Stimulated activated naive CD8-positive, alpha-beta T cell treated with anti-CD3 and anti-CD28 coated beads, Interleukin-15, Interleukin-2, amounts not matched to agents 100 U/mL and 50 U/mL, for 24 hours (primary cell): ENCODE measurements around the gene RIT1.

Experiments
- ATAC-seq: fragments of 150-1000 bp; cut with Tn5 transposase; one replicate; pipeline ENCODE4 v1.10.0; 2021
- DNase-seq: peaks from one replicate; pipeline ENCODE4 v3.0.0; 2021

The RIT1 gene

GRCh38 chr1:155856975-155857930 lies 53.9 kb downstream of the RIT1 start, which contains the start of gene GON4L:
Gene GON4L, minus strand, starts transcription at chr1:155857214. Its CDS starts 3,434 bp downstream, at chr1:155853780.
- ATAC-seq (peak; percentile 74), DNase-seq (peak; percentile 89)

DNA sequence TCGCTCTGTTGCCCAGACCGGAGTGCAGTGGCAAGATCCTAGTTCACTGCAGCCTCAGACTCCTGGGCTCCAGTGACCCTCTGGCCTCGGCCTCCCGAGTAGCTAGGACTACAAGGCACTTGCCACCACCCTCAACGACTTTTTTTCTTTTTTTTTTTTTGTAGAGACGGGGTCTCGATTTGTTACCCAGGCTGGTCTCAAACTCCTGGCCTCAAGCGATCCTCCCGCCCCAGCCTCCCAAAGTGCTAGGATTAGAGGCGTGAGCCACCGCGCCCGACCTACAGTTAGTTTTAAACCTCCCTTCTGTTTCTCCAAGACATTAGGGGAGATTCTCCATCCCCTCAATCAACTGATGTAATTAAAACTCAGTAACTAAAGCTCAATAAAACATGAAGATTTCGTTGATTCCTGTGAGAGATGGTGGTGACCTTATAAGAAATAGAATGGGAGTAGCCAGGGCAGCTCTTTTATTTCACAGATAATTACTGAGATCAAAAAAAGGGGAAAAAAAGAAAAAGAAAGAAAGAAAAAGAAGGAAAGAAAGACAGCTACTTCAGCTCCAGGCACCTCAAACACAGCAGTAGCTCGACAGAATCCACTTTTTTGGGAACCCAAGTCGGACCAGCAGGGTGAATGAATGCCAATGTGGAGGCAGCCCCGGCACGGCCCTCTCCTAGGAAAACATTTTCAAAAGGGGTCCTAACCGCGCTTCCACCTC lies 54.7 kb downstream of the RIT1 start:
- ATAC-seq (no peak), DNase-seq (no peak)

- no peak for ATAC-seq
These were observed 60.8 kb downstream of the RIT1 start for GRCh38 chr1:155850345-155850744.

DNA sequence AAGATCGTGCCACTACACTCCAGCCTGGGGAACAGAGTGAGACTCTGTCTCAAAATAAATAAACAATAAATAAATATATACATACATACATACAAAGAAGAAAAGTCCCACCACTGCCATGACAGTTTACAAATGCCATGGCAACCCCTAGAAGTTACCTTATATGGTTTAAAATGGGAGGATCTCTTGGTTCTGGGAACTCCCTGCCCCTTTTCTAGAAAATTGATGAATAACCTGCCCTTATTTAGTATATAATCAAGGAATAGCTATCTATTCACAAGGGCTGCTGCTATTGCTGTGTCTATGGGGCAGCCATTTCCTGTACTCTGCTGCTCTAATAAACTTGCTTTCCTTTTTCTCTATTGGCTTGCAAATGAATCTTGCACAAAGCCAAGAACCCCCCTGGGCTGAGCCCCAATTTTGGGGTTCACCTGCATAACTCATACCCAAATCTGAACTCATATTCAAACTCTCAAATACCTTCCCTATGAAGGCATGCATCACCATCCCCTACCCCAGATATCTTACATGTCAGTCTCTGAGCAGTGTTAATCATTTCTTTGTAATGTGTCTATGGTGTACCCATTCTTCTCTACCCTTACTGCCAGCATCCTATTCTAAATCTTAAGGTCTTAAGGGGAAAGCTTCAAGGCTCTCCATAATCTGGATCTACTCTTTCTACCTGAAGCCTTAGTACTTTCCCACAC lies 63.2 kb downstream of the RIT1 start:
- DNase-seq (no peak), ATAC-seq (peak; percentile 73)

More at GRCh38 chr1:155850345-155850744, 60.8 kb downstream of the RIT1 start:
- DNase-seq: no peak
